ENCODE measurements around the gene ZNF319.

The ZNF319 gene

GRCh38 chr16:57999971-58000705 lies at the start of gene ZNF319:
Gene ZNF319 (minus strand): TSS chr16:58000672. CDS start chr16:57998265, 2,407 bp downstream.
- DNase-seq (ENCODE audit: low spot score): no peak
- FAIRE-seq: no peak

GRCh38 chr16:58049232-58050185 lies 49.0 kb upstream of the ZNF319 start:
- FAIRE-seq: no peak
- no peak for DNase-seq (ENCODE audit: low spot score)

GRCh38 chr16:58048494-58049231 lies 48.2 kb upstream of the ZNF319 start:
- no peak for DNase-seq (ENCODE audit: low spot score)

DNA sequence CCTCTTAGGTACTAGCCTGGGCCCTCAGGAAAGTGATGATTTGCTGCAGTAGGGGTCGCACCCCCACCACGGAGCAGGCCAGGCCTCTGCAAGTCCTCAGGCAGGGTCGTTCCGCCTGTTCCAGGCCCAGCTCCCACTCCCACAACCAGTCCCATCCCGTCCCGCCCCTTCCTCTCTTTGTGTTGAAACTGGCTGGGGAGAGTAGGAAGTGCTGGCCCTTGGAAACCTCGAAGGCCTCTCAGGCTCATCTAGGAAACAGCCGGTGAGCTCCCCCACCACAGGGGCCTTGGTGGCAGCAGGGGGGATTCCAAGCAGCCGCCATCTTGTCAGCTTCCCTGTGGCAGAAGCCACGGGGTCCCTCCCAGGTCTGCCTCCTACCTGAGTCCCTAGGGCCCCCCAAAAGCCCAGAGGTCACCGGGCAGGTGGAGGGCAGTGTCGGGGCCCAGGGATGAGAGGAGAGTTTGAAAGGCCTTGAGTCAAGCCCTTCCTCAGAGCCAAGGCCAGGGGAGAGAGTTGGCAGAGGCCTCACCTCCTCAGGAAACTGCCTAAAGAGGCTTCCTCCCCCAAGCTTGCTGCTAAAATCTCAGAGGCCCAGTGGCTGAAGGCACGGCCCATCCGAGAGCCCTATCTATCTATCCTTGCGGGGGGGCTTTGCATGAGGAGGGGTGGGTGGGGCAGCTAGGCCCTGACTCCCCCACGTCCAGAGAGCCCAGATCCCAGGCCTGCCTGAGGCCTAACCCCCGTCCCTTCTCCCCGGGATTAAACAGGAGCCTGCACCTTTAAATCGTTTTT lies 47.3 kb upstream of the ZNF319 start:
- no peak for DNase-seq (ENCODE audit: low spot score)
- no peak for FAIRE-seq

More at GRCh38 chr16:58048494-58049231, 48.2 kb upstream of the ZNF319 start:
- no peak for FAIRE-seq

GRCh38 chr16:58046936-58047335 lies 46.5 kb upstream of the ZNF319 start:
- DNase-seq (ENCODE audit: low spot score): no peak
- FAIRE-seq: no peak

DNA sequence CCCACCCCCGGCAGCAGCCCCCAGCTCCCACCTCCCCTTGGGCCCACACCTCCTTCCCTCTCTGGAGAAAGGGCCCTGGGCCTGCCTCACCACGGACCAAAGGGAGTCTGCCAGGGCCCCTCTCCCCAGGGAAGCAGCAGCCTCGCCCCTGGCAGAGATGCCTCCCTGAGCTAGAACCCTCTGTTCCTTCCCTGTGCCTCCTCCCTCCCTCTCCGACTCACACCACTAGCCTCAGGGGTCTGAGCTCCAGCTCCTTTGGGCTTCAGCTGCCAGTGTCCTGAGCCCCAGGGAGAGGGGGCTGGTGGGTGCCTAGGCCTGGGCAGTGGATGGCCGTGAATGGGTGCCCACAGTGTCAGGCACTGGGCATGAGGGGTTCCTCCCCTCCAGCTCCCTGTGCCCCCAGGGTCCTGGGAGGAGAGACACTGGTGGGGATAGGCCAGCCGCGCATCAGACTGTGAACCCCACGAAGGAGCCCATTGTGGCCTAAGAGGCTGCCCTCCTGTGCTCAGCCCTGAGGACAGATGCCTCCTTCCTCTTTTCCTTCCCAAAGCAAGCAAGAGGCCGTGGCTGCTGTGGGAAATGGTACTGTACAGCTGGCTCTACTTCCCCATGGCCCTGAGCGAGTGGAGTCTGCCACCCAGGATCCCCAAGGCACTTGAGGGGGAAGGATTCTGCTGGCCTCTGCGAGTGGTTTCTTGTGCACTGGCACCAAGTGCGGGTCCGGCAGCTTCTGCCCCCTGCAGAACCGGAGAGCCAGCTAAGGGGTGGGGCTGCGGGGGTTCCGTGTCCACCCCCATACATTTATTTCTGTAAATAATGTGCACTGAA lies 45.8 kb upstream of the ZNF319 start:
- no peak for DNase-seq (ENCODE audit: low spot score)
- FAIRE-seq: no peak

DNA sequence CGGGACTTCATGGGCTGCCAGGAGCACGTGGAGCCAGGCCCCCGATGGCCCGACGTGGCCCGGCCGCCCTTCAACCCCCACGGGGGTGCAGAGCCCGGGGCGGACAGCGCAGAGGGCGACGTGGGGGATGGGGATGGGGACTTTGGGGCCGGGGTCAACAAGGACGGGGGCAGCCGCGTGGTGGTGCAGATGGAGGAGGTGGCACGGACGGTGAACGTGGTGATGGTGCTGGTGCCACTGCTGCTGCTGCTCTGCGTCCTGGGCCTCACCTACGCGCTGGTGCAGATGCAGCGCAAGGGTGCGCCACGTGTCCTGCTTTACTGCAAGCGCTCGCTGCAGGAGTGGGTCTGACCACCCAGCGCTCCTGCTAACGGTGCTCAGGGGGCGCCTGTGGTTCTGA lies 44.6 kb upstream of the ZNF319 start:
- DNase-seq (ENCODE audit: low spot score): no peak
- FAIRE-seq: no peak

GRCh38 chr16:58044266-58045019 lies 44.0 kb upstream of the ZNF319 start:
- DNase-seq (ENCODE audit: low spot score) (no peak), FAIRE-seq (no peak)

GRCh38 chr16:58043571-58044155 lies 43.2 kb upstream of the ZNF319 start:
- FAIRE-seq (no peak), DNase-seq (ENCODE audit: low spot score) (no peak)

DNA sequence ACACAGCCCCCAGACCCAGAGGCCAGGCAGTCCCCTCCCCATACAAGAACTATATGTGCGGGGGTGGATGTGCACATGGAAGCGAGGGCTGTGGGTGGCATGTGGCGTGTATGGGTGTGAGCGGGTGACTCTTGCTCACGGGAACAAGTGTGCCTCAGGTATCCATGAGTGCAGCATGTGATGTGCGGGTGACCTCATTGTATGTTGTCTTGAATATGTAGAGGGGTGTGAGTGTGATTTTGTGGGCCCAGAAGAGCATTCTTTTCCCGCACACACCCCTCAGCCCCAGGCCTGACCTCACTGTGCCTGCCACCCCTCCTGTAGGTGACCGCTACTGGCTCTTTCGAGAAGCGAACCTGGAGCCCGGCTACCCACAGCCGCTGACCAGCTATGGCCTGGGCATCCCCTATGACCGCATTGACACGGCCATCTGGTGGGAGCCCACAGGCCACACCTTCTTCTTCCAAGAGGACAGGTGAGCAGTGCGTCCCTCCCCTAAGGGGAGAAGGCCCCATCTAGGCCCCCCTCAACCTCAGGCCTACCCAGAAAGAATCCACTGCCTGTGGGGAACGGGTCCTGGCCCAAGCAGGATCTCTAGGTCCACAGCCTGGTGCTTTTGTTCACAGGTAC lies 42.5 kb upstream of the ZNF319 start:
- DNase-seq (ENCODE audit: low spot score): no peak
- no peak for FAIRE-seq

DNA sequence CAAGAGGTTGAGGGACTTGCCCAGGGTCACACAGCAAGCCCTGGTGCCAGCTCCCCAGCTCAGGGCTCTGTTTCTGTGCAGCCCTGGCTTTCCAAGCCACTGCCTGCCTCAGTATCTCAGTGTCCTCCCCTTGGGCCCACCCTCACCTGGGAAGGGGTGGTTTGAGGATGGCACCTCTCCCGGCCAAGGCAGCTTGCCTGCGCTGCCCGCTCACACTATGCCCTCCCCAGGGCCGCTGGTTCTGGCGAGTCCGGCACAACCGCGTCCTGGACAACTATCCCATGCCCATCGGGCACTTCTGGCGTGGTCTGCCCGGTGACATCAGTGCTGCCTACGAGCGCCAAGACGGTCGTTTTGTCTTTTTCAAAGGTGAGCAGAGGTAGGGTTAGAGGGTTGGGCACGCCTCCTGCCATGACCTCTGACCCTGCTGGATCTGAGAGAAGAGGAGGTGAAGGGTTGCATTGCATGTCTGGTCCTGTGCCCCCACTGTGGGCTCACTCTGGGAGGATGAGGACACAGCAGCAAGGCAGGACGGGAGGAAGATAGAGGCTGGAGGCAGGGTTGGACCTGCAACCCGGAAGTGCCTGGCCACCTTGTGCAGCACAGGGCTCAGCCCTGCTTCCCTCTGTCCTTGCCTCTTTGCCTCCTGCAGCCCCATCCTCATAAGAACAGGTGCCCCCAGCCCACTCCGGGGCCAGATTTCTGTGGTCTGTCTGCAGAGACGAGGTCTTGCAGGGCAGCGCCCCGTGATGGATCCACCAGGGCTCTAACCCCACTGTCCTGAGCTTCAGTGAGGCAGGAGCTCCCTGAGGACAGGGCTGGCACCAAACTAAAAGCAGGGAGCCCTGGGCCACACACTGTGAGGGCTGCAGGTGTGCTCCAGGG lies 41.8 kb upstream of the ZNF319 start:
- FAIRE-seq: no peak
- DNase-seq (ENCODE audit: low spot score): no peak

DNA sequence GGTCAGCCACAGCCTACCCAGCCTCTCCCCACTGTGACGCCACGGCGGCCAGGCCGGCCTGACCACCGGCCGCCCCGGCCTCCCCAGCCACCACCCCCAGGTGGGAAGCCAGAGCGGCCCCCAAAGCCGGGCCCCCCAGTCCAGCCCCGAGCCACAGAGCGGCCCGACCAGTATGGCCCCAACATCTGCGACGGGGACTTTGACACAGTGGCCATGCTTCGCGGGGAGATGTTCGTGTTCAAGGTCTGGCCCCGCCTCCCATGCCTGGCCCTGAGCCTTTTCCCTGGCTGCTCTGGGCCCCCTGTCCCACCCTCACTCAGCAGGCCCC lies 41.1 kb upstream of the ZNF319 start:
- FAIRE-seq: no peak

GRCh38 chr16:58040945-58041627 lies 40.6 kb upstream of the ZNF319 start:
- DNase-seq (ENCODE audit: low spot score) (no peak), FAIRE-seq (no peak)

More for the DNA sequence above, 41.1 kb upstream of the ZNF319 start:
- no peak for DNase-seq (ENCODE audit: low spot score)

DNA sequence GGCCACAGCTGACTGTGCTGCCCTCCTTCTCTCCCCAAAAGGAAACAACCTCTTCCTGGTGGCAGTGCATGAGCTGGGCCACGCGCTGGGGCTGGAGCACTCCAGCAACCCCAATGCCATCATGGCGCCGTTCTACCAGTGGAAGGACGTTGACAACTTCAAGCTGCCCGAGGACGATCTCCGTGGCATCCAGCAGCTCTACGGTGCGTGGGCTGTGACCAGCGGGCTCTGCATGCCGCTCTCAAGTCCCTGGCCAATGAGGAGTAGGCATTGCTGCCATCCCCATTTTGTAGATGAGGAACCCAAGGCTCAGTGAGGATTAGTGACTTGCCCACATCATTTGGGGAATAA lies 40.0 kb upstream of the ZNF319 start:
- FAIRE-seq (no peak), DNase-seq (ENCODE audit: low spot score) (no peak)

GRCh38 chr16:58039829-58040495 lies 39.5 kb upstream of the ZNF319 start:
- DNase-seq (ENCODE audit: low spot score) (no peak), FAIRE-seq (no peak)

- DNase-seq (ENCODE audit: low spot score): no peak
- FAIRE-seq: no peak
These were observed 37.8 kb upstream of the ZNF319 start for GRCh38 chr16:58038219-58038641.

Measured in RCC 7860 (cell line).